HG02759 (cell line): ENCODE measurements around the gene PPP1R12B.
"Not testable (repeated sequence)": the region's sequence is repeated elsewhere in the genome, so short reads cannot be mapped to it uniquely, and the experiment has no call there.

Experiments
- ATAC-seq: cut with Tn5 transposase; IDR thresholded peaks from one replicate; pipeline ENCODE4 v1.9.1; 2021; ENCODE audit warnings: mild to moderate bottlenecking, moderate library complexity; ENCODE audit not compliant: unreplicated experiment

PPP1R12B gene

GRCh38 chr1:202599669-202600431, 251.4 kb downstream of the PPP1R12B start:
- ATAC-seq, result no peak

- no peak for ATAC-seq
Measured at GRCh38 chr1:202600432-202601041, 252.0 kb downstream of the PPP1R12B start.

GRCh38 chr1:202603435-202603834, 254.9 kb downstream of the PPP1R12B start:
- no peak for ATAC-seq

- ATAC-seq, result no peak
Measured at GRCh38 chr1:202605515-202605914, 257.0 kb downstream of the PPP1R12B start.

- not testable (repeated sequence) for ATAC-seq
Measured at GRCh38 chr1:202612036-202612435, 263.5 kb downstream of the PPP1R12B start.

- no peak for ATAC-seq
Measured at GRCh38 chr1:202613571-202613970, 265.1 kb downstream of the PPP1R12B start.

- ATAC-seq, result not testable (repeated sequence)
Measured at GRCh38 chr1:202614363-202615207, 266.1 kb downstream of the PPP1R12B start.

- ATAC-seq, result not testable (repeated sequence)
Measured at GRCh38 chr1:202615208-202615500, 266.7 kb downstream of the PPP1R12B start.

- peak; percentile 71 for ATAC-seq
Measured at GRCh38 chr1:202615501-202616354, 267.2 kb downstream of the PPP1R12B start.

- ATAC-seq, result peak; percentile 33
Measured at GRCh38 chr1:202616355-202616915, 267.9 kb downstream of the PPP1R12B start.

- not testable (repeated sequence) for ATAC-seq
Measured at GRCh38 chr1:202619012-202619411, 270.5 kb downstream of the PPP1R12B start.

- no peak for ATAC-seq
Measured at GRCh38 chr1:202619505-202619904, 271.0 kb downstream of the PPP1R12B start.

GRCh38 chr1:202620036-202620435, 271.5 kb downstream of the PPP1R12B start:
- ATAC-seq, result not testable (repeated sequence)

- no peak for ATAC-seq
Measured at GRCh38 chr1:202621446-202621845, 272.9 kb downstream of the PPP1R12B start.

- no peak for ATAC-seq
Measured at GRCh38 chr1:202622388-202622787, 273.9 kb downstream of the PPP1R12B start.

- ATAC-seq, result no peak
Measured at GRCh38 chr1:202623075-202623474, 274.6 kb downstream of the PPP1R12B start.

GRCh38 chr1:202623476-202623875, 275.0 kb downstream of the PPP1R12B start:
- ATAC-seq, result not testable (repeated sequence)

GRCh38 chr1:202624088-202624780, 275.7 kb downstream of the PPP1R12B start:
- no peak for ATAC-seq

GRCh38 chr1:202624781-202625108, 276.2 kb downstream of the PPP1R12B start:
- no peak for ATAC-seq
